Activated B cell treated with CpG ODN at 0.5 μM for 24 hours (primary cell): ENCODE data around the gene PTPN9. TPM values are rescaled to one million over a fixed set of nuclear protein-coding genes. Genes with fewer than 3 reads are reported as not detected.

Experiments
- ATAC-seq: fragments of 200-7000 bp; cut with Tn5 transposase; one replicate; pipeline ENCODE4 v1.10.0; 2021; ENCODE audit warnings: low read depth, mild to moderate bottlenecking, moderate library complexity
- CTCF ChIA-PET: fragments of 350-600 bp; sonication (Branson Sonifier 250); formaldehyde crosslinking; loops from one replicate; lab custom pipeline; 2021; ENCODE audit warnings: antibody characterized with exemption; lab: Charles Lee
- POLR2A ChIA-PET: fragments of 350-600 bp; sonication (Branson Sonifier 250); formaldehyde crosslinking; loops from one replicate; lab custom pipeline; 2021; ENCODE audit warnings: antibody characterized with exemption; lab: Charles Lee
- DNase-seq: peaks from one replicate; pipeline ENCODE4 v3.0.0; 2022
- H3K27ac Mint-ChIP-seq: one replicate; pipeline ENCODE4 v1.8.0; 2020; ENCODE audit warnings: mixed read lengths
- H3K27me3 Mint-ChIP-seq: one replicate; pipeline ENCODE4 v1.8.0; 2021; ENCODE audit warnings: mixed read lengths
- H3K36me3 Mint-ChIP-seq: one replicate; pipeline ENCODE4 v1.8.0; 2021; ENCODE audit warnings: low read depth, mixed read lengths
- H3K4me1 Mint-ChIP-seq: one replicate; pipeline ENCODE4 v1.8.0; 2021; ENCODE audit warnings: mixed read lengths
- H3K4me3 Mint-ChIP-seq: one replicate; pipeline ENCODE4 v1.8.0; 2020; ENCODE audit warnings: mild to moderate bottlenecking, mixed read lengths
- H3K9me3 Mint-ChIP-seq: one replicate; pipeline ENCODE4 v1.8.0; 2020; ENCODE audit warnings: mixed read lengths
- intact Hi-C: fragments of 100-400 bp; cut with micrococcal nuclease; formaldehyde crosslinking; loops from one replicate; pipeline ENCODE4 v1.15.1; 2024
- total RNA-seq: library from RNA; stranded (reverse); gene quantifications from 2 replicates; pipeline ENCODE4 v1.2.3, GENCODE V29; 2022
- TF ChIP-seq, protein P1 (sequence below): fragments of 200-600 bp; IDR thresholded peaks from one replicate; pipeline ENCODE4 v1.8.0; 2022; ENCODE audit warnings: antibody characterized with exemption, mild to moderate bottlenecking

The PTPN9 gene
- 18.2 and 19.2 TPM in 2 replicates for total RNA-seq

- Mint-ChIP-seq H3K27ac (peak within 1 kb of the TSS; percentile 82), H3K36me3 (peaks cover 3% of the 10 kb centered on the region), H3K4me3 (peak within 1 kb of the TSS; percentile 92), H3K27me3 (no peaks in the 10 kb centered on the region), H3K9me3 (no peaks in the 10 kb centered on the region), H3K4me1 (peaks cover 19% of the 10 kb centered on the region)
- DNase-seq (peak; percentile 63), ATAC-seq (peak; percentile 87)
- ChIA-PET CTCF (interaction anchor here (0.7 to 1.3 kb wide), 3 partner anchors 61 to 211 kb away, joined by 3 to 4 read pairs (median 4); partner anchors contain the start of gene IMP3), POLR2A (interaction anchor here (0.5 to 2.8 kb wide), 11 partner anchors 30 to 254 kb away, joined by 3 to 34 read pairs (median 10); partner anchors contain the start of genes IMP3, MAN2C1, SIN3A and SNUPN)
- TF ChIP-seq, protein P1, sequence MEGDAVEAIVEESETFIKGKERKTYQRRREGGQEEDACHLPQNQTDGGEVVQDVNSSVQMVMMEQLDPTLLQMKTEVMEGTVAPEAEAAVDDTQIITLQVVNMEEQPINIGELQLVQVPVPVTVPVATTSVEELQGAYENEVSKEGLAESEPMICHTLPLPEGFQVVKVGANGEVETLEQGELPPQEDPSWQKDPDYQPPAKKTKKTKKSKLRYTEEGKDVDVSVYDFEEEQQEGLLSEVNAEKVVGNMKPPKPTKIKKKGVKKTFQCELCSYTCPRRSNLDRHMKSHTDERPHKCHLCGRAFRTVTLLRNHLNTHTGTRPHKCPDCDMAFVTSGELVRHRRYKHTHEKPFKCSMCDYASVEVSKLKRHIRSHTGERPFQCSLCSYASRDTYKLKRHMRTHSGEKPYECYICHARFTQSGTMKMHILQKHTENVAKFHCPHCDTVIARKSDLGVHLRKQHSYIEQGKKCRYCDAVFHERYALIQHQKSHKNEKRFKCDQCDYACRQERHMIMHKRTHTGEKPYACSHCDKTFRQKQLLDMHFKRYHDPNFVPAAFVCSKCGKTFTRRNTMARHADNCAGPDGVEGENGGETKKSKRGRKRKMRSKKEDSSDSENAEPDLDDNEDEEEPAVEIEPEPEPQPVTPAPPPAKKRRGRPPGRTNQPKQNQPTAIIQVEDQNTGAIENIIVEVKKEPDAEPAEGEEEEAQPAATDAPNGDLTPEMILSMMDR: no peak
- intact Hi-C loops: loop anchor here (1.0 to 2.0 kb wide), 4 partner anchors 46 to 128 kb away; partner anchors contain the start of genes IMP3, SIN3A and SNUPN
These were observed at the start of gene PTPN9 for GRCh38 chr15:75578948-75579920. Gene PTPN9 (minus strand): TSS chr15:75579315. CDS start chr15:75578776, 539 bp downstream.

GRCh38 chr15:75625542-75626347, 46.6 kb upstream of the PTPN9 start, which contains the start of gene SNUPN:
Gene SNUPN (minus strand): TSS chr15:75625725. CDS start chr15:75621051, 4,674 bp downstream.
- ChIA-PET POLR2A (interaction anchor here (0.6 to 6.2 kb wide), 15 partner anchors 14 to 942 kb away, joined by 3 to 164 read pairs (median 4); partner anchors contain the start of genes IMP3, MAN2C1, PTPN9 and SIN3A), CTCF (interaction anchor here (0.6 to 1.6 kb wide), 6 partner anchors 13 to 258 kb away, joined by 3 to 10 read pairs (median 3); partner anchors contain the start of genes IMP3, MAN2C1 and SNX33)
- peak; percentile 93 for ATAC-seq
- Mint-ChIP-seq H3K4me1 (peaks cover 19% of the 10 kb centered on the region), H3K9me3 (no peaks in the 10 kb centered on the region), H3K27ac (peak within 1 kb of the TSS; percentile 98), H3K4me3 (peak within 1 kb of the TSS; percentile 96), H3K27me3 (no peaks in the 10 kb centered on the region), H3K36me3 (peaks cover 10% of the 10 kb centered on the region)
- DNase-seq: peak; percentile 78
- intact Hi-C loops: loop anchor here (1.0 kb wide), 4 partner anchors 15 to 174 kb away; partner anchors contain the start of genes IMP3, PTPN9 and SIN3A
- TF ChIP-seq, protein P1: no peak

DNA sequence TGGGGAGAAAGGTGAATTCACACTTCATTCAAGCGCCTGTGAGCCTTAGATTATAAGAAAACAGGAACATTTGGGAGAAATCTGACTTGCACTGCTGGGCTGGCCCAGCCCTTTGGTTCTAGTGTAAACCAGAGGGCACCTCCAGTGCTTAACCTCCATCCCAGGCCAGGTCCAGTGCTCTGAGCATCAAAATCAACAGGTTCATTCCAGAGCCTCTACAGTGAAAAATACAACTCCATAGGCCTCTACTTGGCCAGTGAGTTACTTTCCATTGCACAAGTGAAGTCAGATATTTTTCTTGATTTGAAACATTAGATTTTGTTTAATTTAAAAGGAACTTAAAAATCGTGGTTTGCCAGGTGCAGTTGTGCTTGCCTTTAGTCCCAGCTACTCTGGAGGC, 43.4 kb upstream of the PTPN9 start:
- Mint-ChIP-seq H3K4me3 (no peak overlapping the region), H3K9me3 (no peaks in the 10 kb centered on the region), H3K36me3 (peaks cover 34% of the 10 kb centered on the region), H3K4me1 (peaks cover 19% of the 10 kb centered on the region), H3K27ac (no peak overlapping the region), H3K27me3 (no peaks in the 10 kb centered on the region)
- ChIA-PET CTCF (no interaction called here), POLR2A (no interaction called here)
- ATAC-seq: no peak
- TF ChIP-seq, protein P1: no peak
- no peak for DNase-seq
- intact Hi-C loops: no loop called here

- no peaks in the 10 kb centered on the region for H3K9me3 Mint-ChIP-seq
- no peaks in the 10 kb centered on the region for H3K27me3 Mint-ChIP-seq
- no peak overlapping the region for H3K4me3 Mint-ChIP-seq
- TF ChIP-seq, protein P1: no peak
- peaks cover 14% of the 10 kb centered on the region for H3K4me1 Mint-ChIP-seq
- CTCF ChIA-PET: interaction anchor here (0.7 kb wide), 1 partner anchor 253 kb away, joined by 4 read pairs; no protein-coding TSS in a partner anchor
- ATAC-seq (no peak), DNase-seq (no peak)
- H3K36me3 Mint-ChIP-seq: peaks cover 48% of the 10 kb centered on the region
- intact Hi-C loops: no loop called here
- POLR2A ChIA-PET: no interaction called here
- no peak overlapping the region for H3K27ac Mint-ChIP-seq
These were observed 41.8 kb upstream of the PTPN9 start for GRCh38 chr15:75620841-75621391.
